Measurements from ENCODE around the gene CHKB. TPM values are rescaled to one million over a fixed set of nuclear protein-coding genes. Genes with fewer than 3 reads are reported as not detected.

The CHKB gene
- total and polyA plus RNA-seq, 10 of the 15 experiments (the other 5 are each of a cell fraction or from before 2014, with no cell fraction given) = 10.0 to 93.9 (median 57.0) TPM

DNA sequence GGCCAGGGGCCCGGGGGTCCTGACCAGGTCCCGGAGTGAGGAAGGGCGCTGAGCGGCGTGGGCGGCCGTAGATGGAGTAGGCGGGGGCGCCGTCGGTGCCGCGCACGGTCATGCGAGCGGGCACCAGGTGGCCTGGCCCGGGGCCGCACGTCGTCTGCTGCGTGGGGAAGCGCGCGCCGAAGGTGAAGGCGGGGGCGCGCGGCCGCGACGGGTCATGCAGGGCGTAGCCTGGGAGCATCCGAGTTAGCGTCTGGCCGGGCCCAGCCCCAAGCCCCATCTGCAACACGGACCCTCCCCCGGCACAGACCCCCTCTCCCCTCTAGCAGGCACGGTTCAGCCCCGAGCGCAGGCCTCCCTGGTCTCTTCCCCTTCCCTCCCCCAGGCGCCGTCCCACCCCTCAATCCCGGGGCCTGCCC is 51.1 kb downstream of the CHKB start (continued):
- TF ChIP-seq ZSCAN29 (IDR thresholded peaks at IDR 0.05) = 0 out of 2 replicates have a peak, but pooled peaks have one; percentile 27
- 0 out of 2 replicates have a peak, but pooled peaks have one; percentile 12 for TF ChIP-seq YY1 (IDR thresholded peaks at IDR 0.05; ENCODE audit: low read depth, low read length)
- TF ChIP-seq IKZF2 (IDR thresholded peaks at IDR 0.05) = no peak
- no peak for TF ChIP-seq ZNF384 (IDR thresholded peaks at IDR 0.05; ENCODE audit: borderline replicate concordance, low read depth, low read length)
- TF ChIP-seq TCF12 (IDR thresholded peaks at IDR 0.05; ENCODE audit: low read depth, low read length) = peak; percentile 86; the same call in 1 of the 2 replicates
- peak; percentile 93 for TF ChIP-seq BACH1 (IDR thresholded peaks at IDR 0.05; ENCODE audit: borderline replicate concordance)
- TF ChIP-seq MTA2 (IDR thresholded peaks at IDR 0.05; ENCODE audit: low read depth) = no peak
- no peak for TF ChIP-seq POLR2AphosphoS2 (IDR thresholded peaks at IDR 0.05; ENCODE audit: low read depth, low read length)
- TF ChIP-seq DPF2 (IDR thresholded peaks at IDR 0.05) = no peak; the same call in 1 of the 2 replicates
- TF ChIP-seq, protein P1, sequence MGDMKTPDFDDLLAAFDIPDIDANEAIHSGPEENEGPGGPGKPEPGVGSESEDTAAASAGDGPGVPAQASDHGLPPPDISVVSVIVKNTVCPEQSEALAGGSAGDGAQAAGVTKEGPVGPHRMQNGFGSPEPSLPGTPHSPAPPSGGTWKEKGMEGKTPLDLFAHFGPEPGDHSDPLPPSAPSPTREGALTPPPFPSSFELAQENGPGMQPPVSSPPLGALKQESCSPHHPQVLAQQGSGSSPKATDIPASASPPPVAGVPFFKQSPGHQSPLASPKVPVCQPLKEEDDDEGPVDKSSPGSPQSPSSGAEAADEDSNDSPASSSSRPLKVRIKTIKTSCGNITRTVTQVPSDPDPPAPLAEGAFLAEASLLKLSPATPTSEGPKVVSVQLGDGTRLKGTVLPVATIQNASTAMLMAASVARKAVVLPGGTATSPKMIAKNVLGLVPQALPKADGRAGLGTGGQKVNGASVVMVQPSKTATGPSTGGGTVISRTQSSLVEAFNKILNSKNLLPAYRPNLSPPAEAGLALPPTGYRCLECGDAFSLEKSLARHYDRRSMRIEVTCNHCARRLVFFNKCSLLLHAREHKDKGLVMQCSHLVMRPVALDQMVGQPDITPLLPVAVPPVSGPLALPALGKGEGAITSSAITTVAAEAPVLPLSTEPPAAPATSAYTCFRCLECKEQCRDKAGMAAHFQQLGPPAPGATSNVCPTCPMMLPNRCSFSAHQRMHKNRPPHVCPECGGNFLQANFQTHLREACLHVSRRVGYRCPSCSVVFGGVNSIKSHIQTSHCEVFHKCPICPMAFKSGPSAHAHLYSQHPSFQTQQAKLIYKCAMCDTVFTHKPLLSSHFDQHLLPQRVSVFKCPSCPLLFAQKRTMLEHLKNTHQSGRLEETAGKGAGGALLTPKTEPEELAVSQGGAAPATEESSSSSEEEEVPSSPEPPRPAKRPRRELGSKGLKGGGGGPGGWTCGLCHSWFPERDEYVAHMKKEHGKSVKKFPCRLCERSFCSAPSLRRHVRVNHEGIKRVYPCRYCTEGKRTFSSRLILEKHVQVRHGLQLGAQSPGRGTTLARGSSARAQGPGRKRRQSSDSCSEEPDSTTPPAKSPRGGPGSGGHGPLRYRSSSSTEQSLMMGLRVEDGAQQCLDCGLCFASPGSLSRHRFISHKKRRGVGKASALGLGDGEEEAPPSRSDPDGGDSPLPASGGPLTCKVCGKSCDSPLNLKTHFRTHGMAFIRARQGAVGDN (IDR thresholded peaks at IDR 0.05) = peak; percentile 79
- no peak for TF ChIP-seq ESRRA (IDR thresholded peaks at IDR 0.05; ENCODE audit: low read length)
- TF ChIP-seq ASH2L (IDR thresholded peaks at IDR 0.05; ENCODE audit: borderline replicate concordance, low read depth) = no peak
- TF ChIP-seq BHLHE40 (IDR thresholded peaks at IDR 0.05; ENCODE audit: borderline replicate concordance in 1 of 2, low read depth in 2 of 2, low read length in 1 of 2) = peak; percentile 45 to 90; a peak in 3 of 4 replicates
- peak; percentile 54; the same call in 1 of the 2 replicates for TF ChIP-seq IKZF1 (conservative IDR thresholded peaks at IDR 0.05)
- TF ChIP-seq MYB (IDR thresholded peaks at IDR 0.05; ENCODE audit: borderline replicate concordance, low read depth, low read length) = no peak
- no peak for TF ChIP-seq EED (IDR thresholded peaks at IDR 0.05; ENCODE audit: low read depth)
- TF ChIP-seq MXI1 (IDR thresholded peaks at IDR 0.05; ENCODE audit: low read depth, low read length) = 0 out of 2 replicates have a peak, but pooled peaks have one; percentile 12
- TF ChIP-seq TCF7 (IDR thresholded peaks at IDR 0.05; ENCODE audit: borderline replicate concordance) = no peak
- peak; percentile 71; the same call in 1 of the 3 replicates for TF ChIP-seq POU2F2 (IDR thresholded peaks at IDR 0.05; ENCODE audit: borderline replicate concordance, low read depth, low read length)
- TF ChIP-seq NR2F1 (conservative IDR thresholded peaks at IDR 0.05) = peak; percentile 79
- no peak for TF ChIP-seq NBN (IDR thresholded peaks at IDR 0.05)
- 0 out of 2 replicates have a peak, but pooled peaks have one; percentile 17 for TF ChIP-seq CHD2 (IDR thresholded peaks at IDR 0.05; ENCODE audit: borderline replicate concordance, low read depth, low read length)
- TF ChIP-seq SMARCA5 (IDR thresholded peaks at IDR 0.05) = 0 out of 2 replicates have a peak, but pooled peaks have one; percentile 57
- TF ChIP-seq, protein P2, sequence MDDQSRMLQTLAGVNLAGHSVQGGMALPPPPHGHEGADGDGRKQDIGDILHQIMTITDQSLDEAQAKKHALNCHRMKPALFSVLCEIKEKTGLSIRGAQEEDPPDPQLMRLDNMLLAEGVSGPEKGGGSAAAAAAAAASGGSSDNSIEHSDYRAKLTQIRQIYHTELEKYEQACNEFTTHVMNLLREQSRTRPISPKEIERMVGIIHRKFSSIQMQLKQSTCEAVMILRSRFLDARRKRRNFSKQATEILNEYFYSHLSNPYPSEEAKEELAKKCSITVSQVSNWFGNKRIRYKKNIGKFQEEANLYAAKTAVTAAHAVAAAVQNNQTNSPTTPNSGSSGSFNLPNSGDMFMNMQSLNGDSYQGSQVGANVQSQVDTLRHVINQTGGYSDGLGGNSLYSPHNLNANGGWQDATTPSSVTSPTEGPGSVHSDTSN (IDR thresholded peaks at IDR 0.05; ENCODE audit: insufficient replicate concordance, low read depth, low read length) = peak; percentile 24
- TF ChIP-seq EGR1 (IDR thresholded peaks at IDR 0.05; ENCODE audit: borderline replicate concordance in 1 of 2, low read depth in 2 of 2, low read length in 2 of 2) = peak in 1 of 2 experiments; percentile 91; a peak in 2 of 3 replicates
- TF ChIP-seq, protein P3, sequence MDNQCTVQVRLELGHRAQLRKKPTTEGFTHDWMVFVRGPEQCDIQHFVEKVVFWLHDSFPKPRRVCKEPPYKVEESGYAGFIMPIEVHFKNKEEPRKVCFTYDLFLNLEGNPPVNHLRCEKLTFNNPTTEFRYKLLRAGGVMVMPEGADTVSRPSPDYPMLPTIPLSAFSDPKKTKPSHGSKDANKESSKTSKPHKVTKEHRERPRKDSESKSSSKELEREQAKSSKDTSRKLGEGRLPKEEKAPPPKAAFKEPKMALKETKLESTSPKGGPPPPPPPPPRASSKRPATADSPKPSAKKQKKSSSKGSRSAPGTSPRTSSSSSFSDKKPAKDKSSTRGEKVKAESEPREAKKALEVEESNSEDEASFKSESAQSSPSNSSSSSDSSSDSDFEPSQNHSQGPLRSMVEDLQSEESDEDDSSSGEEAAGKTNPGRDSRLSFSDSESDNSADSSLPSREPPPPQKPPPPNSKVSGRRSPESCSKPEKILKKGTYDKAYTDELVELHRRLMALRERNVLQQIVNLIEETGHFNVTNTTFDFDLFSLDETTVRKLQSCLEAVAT (IDR thresholded peaks at IDR 0.05) = no peak
- no peak for TF ChIP-seq STAT1 (conservative IDR thresholded peaks at IDR 0.05)

Data from GM12878 (cell line).